Sigmoid colon (tissue), 7 donors: ENCODE results near the gene BNIP2. TPM values are rescaled to one million over a fixed set of nuclear protein-coding genes. Genes with fewer than 3 reads are reported as not detected.

Experiments used
- DNase-seq: peaks from one replicate; pipeline ENCODE4 v3.0.0-alpha.2; 2019
- H3K27ac ChIP-seq, 4 donors: fragments of 200-600 bp; sonication (generic); one replicate each; pipeline ENCODE4 v1.5.1; 2016 to 2019; ENCODE audit warnings: mild to moderate bottlenecking in 1 of 4
- H3K27me3 ChIP-seq, 3 donors: fragments of 200-600 bp; sonication (generic); one replicate each; pipeline ENCODE4 v1.5.1; 2019; ENCODE audit warnings: mild to moderate bottlenecking in 1 of 3
- H3K36me3 ChIP-seq, 4 donors: fragments of 200-600 bp; sonication (generic); one replicate each; pipeline ENCODE4 v1.5.1; 2016 to 2019
- H3K4me1 ChIP-seq, 4 donors: fragments of 200-600 bp; sonication (generic); one replicate each; pipeline ENCODE4 v1.5.1; 2017 to 2019
- H3K4me3 ChIP-seq, 4 donors: fragments of 200-600 bp; sonication (generic); one replicate each; pipeline ENCODE4 v1.5.1; 2017 to 2019; ENCODE audit warnings: mild to moderate bottlenecking in 2 of 4, moderate library complexity in 1 of 4
- H3K9me3 ChIP-seq, 4 donors: fragments of 200-600 bp in 3 of 4; sonication (generic) in 3 of 4; one replicate each; pipeline versions ENCODE4 v1.5.1 to v1.6.1; 2013 to 2019
- EP300 ChIP-seq, 4 donors: sonication (generic); formaldehyde crosslinking; IDR thresholded peaks; one replicate each; pipeline ENCODE4 v1.6.1; 2017; ENCODE audit warnings: antibody characterized with exemption in 4 of 4
- POLR2A ChIP-seq, 2 donors: fragments of 450-650 bp; IDR thresholded peaks; one replicate each; pipeline ENCODE4 v1.6.1; 2016; ENCODE audit warnings: antibody characterized with exemption in 2 of 2, mild to moderate bottlenecking in 2 of 2, moderate library complexity in 2 of 2
- POLR2AphosphoS5 ChIP-seq, 4 donors: sonication (generic); formaldehyde crosslinking; IDR thresholded peaks; one replicate each; pipeline ENCODE4 v1.6.1; 2017; ENCODE audit warnings: antibody characterized with exemption in 4 of 4
- WGBS, 2 donors: extraction: QIAGEN DNeasy Blood & Tissue Kit; methylation state at CpG; one replicate each; pipeline ENCODE4 v1.1.7; 2013; 5-methylcytosine and 5-hydroxymethylcytosine counted together
- intact Hi-C: fragments of 100-400 bp; cut with DNase I; formaldehyde crosslinking; loops from one replicate; pipeline ENCODE4 v1.15.1; 2023
- polyA plus RNA-seq, 3 donors: library from polyadenylated mRNA; stranded (reverse); fragments of 200-250 nt; gene quantifications; one replicate each; pipeline ENCODE4 v1.2.3, GENCODE V29; 2013
- total RNA-seq, 4 donors: library from RNA; depleted of rRNA; stranded (reverse); fragments of >200 nt; gene quantifications; one replicate each; pipeline ENCODE4 v1.1.0, GENCODE V29; 2016
- TF ChIP-seq, protein P1 (sequence below), 4 experiments: fragments of 450-650 bp in 3 of 4; fragments of 200-600 bp in 1 of 4; IDR thresholded peaks; one replicate each; pipeline ENCODE4 v1.5.1; 2016 to 2019; ENCODE audit warnings: antibody characterized with exemption in 4 of 4, mild to moderate bottlenecking in 3 of 4, moderate library complexity in 2 of 4
- donor health status: healthy with polysubstance abuse.
- donor health status: Bipolar disorder and iron deficiency.
- donor health status: healthy.

BNIP2 gene
- total and polyA plus RNA-seq, 7 donors: 28.8 to 199 (median 115) TPM

- intact Hi-C loops: no loop called here
- Histone ChIP-seq H3K4me1 (no peaks in the 10 kb centered on the region), H3K27ac (no peak overlapping the region), H3K36me3 (no peaks in the 10 kb centered on the region), H3K4me3 (no peak overlapping the region), H3K27me3 (peaks cover 0 to 8% (median 0%) of the 10 kb centered on the region in 3 donors), H3K9me3 (no peaks in the 10 kb centered on the region)
- no peak for DNase-seq
- TF ChIP-seq EP300 (IDR thresholded peaks at IDR 0.05) (no peak), POLR2A (IDR thresholded peaks at IDR 0.05) (no peak), POLR2AphosphoS5 (IDR thresholded peaks at IDR 0.05) (no peak)
- TF ChIP-seq, protein P1, sequence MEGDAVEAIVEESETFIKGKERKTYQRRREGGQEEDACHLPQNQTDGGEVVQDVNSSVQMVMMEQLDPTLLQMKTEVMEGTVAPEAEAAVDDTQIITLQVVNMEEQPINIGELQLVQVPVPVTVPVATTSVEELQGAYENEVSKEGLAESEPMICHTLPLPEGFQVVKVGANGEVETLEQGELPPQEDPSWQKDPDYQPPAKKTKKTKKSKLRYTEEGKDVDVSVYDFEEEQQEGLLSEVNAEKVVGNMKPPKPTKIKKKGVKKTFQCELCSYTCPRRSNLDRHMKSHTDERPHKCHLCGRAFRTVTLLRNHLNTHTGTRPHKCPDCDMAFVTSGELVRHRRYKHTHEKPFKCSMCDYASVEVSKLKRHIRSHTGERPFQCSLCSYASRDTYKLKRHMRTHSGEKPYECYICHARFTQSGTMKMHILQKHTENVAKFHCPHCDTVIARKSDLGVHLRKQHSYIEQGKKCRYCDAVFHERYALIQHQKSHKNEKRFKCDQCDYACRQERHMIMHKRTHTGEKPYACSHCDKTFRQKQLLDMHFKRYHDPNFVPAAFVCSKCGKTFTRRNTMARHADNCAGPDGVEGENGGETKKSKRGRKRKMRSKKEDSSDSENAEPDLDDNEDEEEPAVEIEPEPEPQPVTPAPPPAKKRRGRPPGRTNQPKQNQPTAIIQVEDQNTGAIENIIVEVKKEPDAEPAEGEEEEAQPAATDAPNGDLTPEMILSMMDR (IDR thresholded peaks at IDR 0.05): no peak
- WGBS, 2 donors: 93 to 95% methylated on average over 5 of the region's 5 CpGs
These were observed 73.5 kb downstream of the BNIP2 start for GRCh38 chr15:59615661-59616060.

DNA sequence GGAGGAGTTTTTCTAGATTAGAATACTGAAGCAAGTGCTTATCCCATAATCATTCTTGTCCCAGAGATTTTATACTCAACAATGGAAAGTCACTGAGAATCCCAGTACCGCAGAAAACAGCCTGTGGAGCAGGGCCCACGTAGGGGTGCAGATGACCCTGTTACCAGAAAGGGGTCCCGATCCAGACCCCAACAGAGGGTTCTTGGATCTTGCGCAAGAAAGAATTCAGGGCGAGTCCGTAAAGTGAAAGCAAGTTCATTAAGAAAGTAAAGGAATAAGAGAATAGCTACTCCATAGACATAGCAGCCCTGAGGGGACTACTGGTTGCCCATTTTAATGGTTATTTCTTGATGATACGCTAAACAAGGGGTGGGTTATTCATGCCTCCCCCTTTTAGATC is 75.0 kb downstream of the BNIP2 start:
- WGBS, 2 donors: 94 to 96% methylated on average over 7 of the region's 7 CpGs
- DNase-seq: no peak
- TF ChIP-seq POLR2AphosphoS5 (IDR thresholded peaks at IDR 0.05) (no peak), EP300 (IDR thresholded peaks at IDR 0.05) (no peak)
- TF ChIP-seq, protein P1 (IDR thresholded peaks at IDR 0.05): no peak
- Histone ChIP-seq H3K4me1 (no peaks in the 10 kb centered on the region), H3K9me3 (no peaks in the 10 kb centered on the region), H3K27ac (no peak overlapping the region), H3K27me3 (peaks cover 0 to 8% (median 0%) of the 10 kb centered on the region in 3 donors), H3K4me3 (no peak overlapping the region), H3K36me3 (no peaks in the 10 kb centered on the region)
- intact Hi-C loops: no loop called here

DNA sequence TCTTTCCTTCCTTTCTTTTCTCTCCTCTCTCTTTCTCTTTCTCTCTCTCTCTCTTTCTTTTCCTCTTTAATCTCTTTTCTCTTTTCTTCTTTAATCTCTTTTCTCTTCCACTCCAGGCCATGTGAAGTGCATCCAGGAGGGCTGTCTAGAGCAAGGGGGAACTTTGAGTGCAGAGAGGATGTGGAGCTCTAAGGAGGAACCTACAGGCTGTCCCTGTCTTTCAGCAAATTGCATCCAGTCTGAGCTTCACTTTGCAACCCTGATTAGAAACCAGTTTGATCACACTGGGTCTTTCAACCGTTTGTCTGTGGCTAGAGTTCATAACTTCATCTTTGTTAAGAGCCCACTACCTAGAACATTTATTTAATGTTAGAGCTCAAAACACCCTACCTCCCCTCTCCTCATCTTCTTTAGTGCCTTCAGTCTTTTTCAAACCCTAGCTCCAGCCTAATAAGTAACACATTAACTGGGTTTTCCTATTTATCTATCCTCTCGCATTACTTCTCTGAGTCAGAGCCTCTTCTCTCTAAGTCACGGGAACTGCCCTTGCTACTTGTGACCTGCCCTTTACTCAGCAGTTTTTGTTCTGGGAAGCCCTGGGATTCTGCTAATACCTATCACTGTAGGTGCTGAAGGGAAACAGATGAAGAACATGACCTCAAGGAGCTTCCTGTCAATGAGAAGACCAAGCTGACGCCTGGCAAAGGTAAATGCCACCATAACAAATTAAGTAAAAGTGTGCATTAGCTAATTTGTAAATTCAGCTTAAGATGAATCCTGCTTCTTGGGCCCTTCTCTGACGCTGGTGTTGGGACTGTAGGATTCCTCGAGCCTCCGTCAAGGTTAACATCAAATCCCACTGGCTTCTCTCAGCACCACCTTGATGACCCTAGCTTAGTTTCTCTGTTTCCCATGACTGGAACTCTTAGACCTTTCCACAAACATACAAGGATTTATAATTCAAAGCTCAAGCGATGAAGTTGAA is 77.6 kb downstream of the BNIP2 start, which contains the start of gene GCNT3:
TSS of gene GCNT3 (plus strand) at position 508 of the 985 bp plus-strand sequence. CDS start 6,456 bp downstream, outside the sequence.
- 51 to 74% methylated on average over 8 of the region's 8 CpGs for WGBS, 2 donors
- Histone ChIP-seq H3K4me3 (no peak within 1 kb of the TSS), H3K27ac (no peak within 1 kb of the TSS), H3K4me1 (no peaks in the 10 kb centered on the region), H3K9me3 (no peaks in the 10 kb centered on the region), H3K27me3 (no peaks in the 10 kb centered on the region), H3K36me3 (no peaks in the 10 kb centered on the region)
- intact Hi-C loops: no loop called here
- TF ChIP-seq, protein P1 (IDR thresholded peaks at IDR 0.05): no peak
- TF ChIP-seq POLR2A (IDR thresholded peaks at IDR 0.05) (peak in 1 of 2 donors; percentile 18), POLR2AphosphoS5 (IDR thresholded peaks at IDR 0.05) (no peak), EP300 (IDR thresholded peaks at IDR 0.05) (no peak)
- no peak for DNase-seq

- Histone ChIP-seq H3K36me3 (no peaks in the 10 kb centered on the region), H3K9me3 (no peaks in the 10 kb centered on the region), H3K27ac (no peak overlapping the region), H3K4me1 (no peaks in the 10 kb centered on the region), H3K27me3 (no peaks in the 10 kb centered on the region), H3K4me3 (no peak overlapping the region)
- DNase-seq: no peak
- TF ChIP-seq POLR2A (IDR thresholded peaks at IDR 0.05) (no peak), EP300 (IDR thresholded peaks at IDR 0.05) (no peak), POLR2AphosphoS5 (IDR thresholded peaks at IDR 0.05) (no peak)
- TF ChIP-seq, protein P1 (IDR thresholded peaks at IDR 0.05): no peak
- WGBS, 2 donors: 65 to 83% methylated on average over 7 of the region's 7 CpGs
- intact Hi-C loops: no loop called here
These were observed 79.1 kb downstream of the BNIP2 start for GRCh38 chr15:59609730-59610712.

Other genes starting within 250 kb of the BNIP2 start
- gene GCNT3, start 77.5 kb downstream of the BNIP2 start, total RNA-seq: 1 to 10 TPM in 1 of 4 donors, under 1 TPM in 1, not detected in 2; 0.36 to 1.1 TPM
- 100 to 1,000 TPM in 2 of 3 donors, 10 to 100 TPM in 1; 73.3 to 129 (median 126) TPM for gene GCNT3, start 77.5 kb downstream of the BNIP2 start, polyA plus RNA-seq
- gene GTF2A2, start 31.8 kb downstream of the BNIP2 start, total RNA-seq: 10 to 100 TPM; 33.7 to 48.2 (median 35.7) TPM
- gene GTF2A2, start 31.8 kb downstream of the BNIP2 start, polyA plus RNA-seq: 10 to 100 TPM; 55.3 to 98.0 (median 80.5) TPM